ENCODE results near the gene NFKB2.

The NFKB2 gene

GRCh38 chr10:102394801-102395399, 605 bp upstream of the NFKB2 start:
- no peak for DNase-seq (ENCODE audit: low read depth)

GRCh38 chr10:102396317-102396650, 779 bp downstream of the NFKB2 start:
- no peak for DNase-seq (ENCODE audit: low read depth)

DNA sequence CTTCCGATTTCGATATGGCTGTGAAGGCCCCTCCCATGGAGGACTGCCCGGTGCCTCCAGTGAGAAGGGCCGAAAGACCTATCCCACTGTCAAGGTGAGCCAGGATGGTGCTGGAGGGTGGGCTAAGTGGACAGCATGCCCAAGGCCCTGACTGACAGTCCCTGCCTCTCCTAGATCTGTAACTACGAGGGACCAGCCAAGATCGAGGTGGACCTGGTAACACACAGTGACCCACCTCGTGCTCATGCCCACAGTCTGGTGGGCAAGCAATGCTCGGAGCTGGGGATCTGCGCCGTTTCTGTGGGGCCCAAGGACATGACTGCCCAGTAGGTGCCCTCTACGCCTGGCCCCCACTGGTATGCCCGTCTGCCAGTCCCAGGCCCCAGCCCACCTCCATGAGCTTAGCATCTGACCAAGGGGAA, 1.2 kb downstream of the NFKB2 start:
- DNase-seq (ENCODE audit: low read depth) = no peak

DNA sequence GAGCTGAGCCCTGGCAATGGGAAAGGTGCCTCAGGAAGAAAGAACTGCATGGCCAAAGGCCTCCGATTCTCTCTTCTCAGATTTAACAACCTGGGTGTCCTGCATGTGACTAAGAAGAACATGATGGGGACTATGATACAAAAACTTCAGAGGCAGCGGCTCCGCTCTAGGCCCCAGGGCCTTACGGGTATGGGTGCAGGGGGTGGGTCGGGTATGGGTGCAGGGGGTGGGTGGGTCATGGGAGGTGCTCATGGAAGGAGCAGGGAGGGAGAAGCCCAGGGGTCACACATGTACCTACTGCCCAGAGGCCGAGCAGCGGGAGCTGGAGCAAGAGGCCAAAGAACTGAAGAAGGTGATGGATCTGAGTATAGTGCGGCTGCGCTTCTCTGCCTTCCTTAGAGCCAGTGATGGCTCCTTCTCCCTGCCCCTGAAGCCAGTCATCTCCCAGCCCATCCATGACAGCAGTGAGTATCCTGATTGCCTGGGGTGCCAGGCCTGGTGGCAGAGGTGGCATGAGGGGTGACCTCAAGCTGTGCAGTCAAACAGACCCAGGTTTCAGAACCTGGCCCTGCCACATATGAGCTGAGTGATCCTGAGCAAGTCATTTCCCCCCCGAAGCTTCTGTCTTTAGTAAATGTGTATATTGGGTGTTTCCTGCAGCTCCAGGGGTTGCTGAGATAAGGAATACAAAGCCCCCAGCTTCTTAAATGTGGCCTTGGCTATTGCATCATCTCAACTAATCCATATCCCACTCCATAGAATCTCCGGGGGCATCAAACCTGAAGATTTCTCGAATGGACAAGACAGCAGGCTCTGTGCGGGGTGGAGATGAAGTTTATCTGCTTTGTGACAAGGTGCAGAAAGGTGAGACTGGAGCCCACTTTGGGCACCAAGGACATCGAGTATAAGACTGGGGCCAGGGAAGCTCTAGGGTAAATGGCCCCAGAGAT, 2.0 kb downstream of the NFKB2 start:
- no peak for DNase-seq (ENCODE audit: low read depth)

DNA sequence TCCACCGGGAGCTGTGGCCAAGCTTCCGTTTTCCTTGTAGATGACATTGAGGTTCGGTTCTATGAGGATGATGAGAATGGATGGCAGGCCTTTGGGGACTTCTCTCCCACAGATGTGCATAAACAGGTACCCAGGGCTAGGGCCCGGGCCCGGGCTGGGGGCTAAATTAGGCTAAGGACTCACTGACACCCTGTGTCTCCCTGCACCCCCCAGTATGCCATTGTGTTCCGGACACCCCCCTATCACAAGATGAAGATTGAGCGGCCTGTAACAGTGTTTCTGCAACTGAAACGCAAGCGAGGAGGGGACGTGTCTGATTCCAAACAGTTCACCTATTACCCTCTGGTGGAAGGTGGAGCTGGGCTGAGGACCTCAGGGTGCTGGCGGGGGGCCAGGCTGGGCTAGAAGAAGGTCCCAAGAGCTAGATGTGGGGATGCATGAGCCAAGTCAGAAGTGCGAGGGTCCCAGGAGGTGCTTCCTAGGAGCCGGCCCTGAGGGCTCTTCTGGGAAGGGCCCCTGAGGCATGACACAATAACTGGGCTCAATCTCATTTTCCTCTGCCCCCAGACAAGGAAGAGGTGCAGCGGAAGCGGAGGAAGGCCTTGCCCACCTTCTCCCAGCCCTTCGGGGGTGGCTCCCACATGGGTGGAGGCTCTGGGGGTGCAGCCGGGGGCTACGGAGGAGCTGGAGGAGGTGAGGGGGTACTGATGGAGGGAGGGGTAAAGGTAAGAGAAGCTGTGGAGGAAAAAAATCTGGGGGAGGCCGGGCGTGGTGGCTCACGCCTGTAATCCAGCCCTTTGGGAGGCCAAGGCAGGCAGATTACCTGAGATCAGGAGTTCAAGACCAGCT, 2.9 kb downstream of the NFKB2 start:
- DNase-seq (ENCODE audit: low read depth) = no peak

DNA sequence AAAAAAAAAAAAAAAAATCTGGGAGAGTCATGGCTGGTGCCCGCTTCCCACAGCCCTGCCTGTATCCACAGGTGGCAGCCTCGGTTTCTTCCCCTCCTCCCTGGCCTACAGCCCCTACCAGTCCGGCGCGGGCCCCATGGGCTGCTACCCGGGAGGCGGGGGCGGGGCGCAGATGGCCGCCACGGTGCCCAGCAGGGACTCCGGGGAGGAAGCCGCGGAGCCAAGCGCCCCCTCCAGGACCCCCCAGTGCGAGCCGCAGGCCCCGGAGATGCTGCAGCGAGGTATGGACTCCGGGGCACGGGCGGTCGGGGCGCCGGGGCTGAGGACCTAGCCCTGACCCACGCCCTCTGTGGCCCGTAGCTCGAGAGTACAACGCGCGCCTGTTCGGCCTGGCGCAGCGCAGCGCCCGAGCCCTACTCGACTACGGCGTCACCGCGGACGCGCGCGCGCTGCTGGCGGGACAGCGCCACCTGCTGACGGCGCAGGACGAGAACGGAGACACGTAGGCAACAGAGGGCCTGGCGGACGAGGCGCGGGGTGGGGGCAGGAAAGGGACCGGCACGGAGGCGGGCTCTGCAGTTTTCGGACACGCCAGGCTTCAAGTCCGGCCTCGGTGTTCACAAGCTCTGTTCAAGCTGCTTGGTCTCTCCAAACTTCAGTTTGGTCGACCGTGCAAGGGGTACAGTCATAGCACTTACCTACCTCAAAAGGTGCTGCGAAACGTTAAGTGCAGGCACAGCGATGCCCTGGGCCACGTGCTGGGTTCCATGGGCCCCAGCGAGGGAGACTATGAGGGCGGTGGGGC, 3.9 kb downstream of the NFKB2 start:
- no peak for DNase-seq (ENCODE audit: low read depth)

DNA sequence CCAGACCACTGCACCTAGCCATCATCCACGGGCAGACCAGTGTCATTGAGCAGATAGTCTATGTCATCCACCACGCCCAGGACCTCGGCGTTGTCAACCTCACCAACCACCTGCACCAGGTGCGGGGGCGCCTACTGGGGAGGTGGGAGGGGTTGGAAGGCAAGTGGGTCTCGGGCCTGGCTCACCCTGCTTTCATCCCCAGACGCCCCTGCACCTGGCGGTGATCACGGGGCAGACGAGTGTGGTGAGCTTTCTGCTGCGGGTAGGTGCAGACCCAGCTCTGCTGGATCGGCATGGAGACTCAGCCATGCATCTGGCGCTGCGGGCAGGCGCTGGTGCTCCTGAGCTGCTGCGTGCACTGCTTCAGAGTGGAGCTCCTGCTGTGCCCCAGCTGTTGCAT, 4.6 kb downstream of the NFKB2 start:
- DNase-seq (ENCODE audit: low read depth) = no peak

DNA sequence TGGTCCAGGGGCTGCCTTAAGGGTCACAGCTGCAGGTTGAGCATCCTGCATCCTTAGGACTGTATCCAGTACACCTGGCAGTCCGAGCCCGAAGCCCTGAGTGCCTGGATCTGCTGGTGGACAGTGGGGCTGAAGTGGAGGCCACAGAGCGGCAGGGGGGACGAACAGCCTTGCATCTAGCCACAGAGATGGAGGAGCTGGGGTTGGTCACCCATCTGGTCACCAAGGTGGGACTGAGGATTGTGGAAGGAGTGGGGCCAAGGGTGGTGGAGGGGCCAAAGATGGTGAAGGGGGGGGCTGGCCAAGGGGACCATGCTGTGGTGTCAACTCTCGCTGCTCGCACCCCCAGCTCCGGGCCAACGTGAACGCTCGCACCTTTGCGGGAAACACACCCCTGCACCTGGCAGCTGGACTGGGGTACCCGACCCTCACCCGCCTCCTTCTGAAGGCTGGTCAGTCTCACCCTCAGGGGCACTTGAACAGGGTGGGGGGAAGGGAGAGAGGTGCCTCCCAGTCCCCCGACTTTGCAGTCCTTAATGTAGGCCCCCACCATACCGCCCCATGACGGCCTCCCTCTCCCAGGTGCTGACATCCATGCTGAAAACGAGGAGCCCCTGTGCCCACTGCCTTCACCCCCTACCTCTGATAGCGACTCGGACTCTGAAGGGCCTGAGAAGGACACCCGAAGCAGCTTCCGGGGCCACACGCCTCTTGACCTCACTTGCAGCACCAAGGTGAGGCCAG, 5.3 kb downstream of the NFKB2 start:
- DNase-seq (ENCODE audit: low read depth) = no peak

- DNase-seq (ENCODE audit: low read depth) = no peak
These were observed 5.8 kb downstream of the NFKB2 start for GRCh38 chr10:102401342-102401654.

- no peak for DNase-seq (ENCODE audit: low read depth)
These were observed 6.4 kb downstream of the NFKB2 start for GRCh38 chr10:102401735-102402511.

DNA sequence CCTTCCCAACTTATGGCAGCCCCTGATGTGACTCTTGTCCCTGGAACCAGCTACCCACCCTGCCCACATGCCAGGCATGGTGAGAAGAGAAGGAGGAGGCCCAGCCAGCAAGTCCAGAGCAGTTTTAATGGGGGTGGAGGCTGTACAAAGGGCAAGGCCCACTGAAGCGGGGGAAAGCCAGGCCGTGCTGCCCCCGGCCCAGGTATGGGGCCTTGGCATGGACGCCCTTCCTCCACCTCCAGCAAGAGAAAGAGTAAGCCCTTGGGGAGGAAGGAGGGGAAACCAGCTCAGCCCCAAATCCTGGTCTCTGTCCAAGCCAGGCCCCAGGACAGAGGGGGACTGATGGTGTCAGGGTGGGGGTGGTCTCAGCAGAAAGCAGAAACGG, 7.0 kb downstream of the NFKB2 start:
- no peak for DNase-seq (ENCODE audit: low read depth)

DNA sequence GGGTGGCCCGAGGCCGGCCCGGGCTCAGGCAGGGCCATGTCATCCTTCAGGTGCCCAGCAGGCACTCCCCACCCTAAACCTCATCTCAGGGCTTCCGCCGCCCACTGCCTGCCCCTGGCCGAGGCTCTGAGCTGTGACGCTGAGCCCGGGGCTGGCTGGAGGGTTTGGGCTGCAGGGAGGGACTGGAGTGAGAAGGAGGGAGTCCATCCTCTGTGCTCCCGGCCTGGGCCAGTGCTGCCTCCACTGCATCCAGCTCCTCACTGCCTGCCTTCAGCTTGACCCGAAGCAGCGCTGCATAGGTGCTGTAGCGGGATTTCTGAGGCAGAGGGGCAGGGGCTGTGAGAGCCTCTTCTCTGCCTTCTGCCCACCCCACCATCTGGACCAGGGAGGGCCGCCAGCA, 7.6 kb downstream of the NFKB2 start:
- no peak for DNase-seq (ENCODE audit: low read depth)

GRCh38 chr10:102404361-102405107, 9.0 kb downstream of the NFKB2 start:
- DNase-seq (ENCODE audit: low read depth) = no peak

DNA sequence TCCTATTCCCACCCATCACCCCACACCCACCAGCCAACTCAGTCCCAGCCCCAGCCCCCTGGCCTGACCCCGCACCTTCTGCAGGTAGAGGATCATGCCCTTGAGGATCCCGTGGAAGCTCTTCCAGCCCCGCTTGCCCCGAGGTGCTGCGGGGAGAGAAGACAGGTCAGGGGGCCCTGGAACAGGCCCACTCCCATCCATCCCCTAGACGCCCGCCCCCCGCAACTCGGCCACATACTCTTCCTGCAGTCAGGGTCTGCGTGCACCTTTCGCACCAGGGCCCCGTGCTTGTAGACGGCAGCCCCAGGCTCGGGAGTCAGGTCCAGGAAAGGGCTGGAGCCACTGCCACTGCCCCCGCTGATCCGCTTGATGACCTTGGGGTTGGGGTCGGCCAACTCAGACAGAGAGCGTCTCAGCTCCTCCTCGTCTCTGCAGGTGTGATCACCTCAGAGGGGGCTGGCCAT, 9.6 kb downstream of the NFKB2 start:
- DNase-seq (ENCODE audit: low read depth) = no peak

DNA sequence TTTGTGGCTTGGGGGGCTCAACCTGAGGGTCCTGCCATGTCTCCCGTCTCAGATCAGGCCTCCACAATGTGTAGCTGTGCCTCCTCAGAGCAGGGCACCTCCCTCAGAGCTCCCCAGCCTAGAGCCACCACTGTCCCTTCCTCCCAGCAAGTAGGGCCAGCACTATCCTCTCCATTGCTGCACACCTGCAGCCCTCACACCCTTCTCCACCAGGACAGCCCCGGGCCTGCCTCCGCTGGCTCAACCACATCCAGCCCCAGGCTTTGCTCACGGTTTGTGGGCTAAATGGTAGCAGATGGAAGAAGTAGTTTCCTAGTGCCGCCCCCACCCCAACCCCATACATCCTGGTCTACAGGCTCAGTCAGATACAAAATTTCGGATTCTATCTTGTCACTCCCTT, 10.1 kb downstream of the NFKB2 start:
- DNase-seq (ENCODE audit: low read depth) = no peak

DNA sequence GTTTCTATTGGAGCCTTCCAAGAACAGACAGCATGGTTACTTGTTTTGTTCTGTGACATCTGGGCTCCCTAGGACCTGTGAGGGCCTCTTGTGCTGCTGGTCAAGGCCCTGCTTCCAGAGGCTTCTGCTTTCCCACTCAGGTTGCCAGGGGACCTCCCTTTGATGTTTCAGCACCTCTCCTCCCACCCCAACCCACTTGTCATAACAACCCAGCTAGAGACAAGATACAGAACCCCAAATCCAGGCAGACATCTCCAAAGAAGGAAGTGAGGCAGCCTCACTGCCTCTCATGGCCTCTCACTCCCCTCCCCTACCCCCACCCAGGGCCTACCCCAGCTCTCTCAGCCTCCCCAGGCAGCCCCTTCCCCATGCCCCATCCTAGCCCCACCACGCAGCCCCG, 11.3 kb downstream of the NFKB2 start:
- DNase-seq (ENCODE audit: low read depth) = no peak

- DNase-seq (ENCODE audit: low read depth) = no peak
These were observed 12.1 kb downstream of the NFKB2 start for GRCh38 chr10:102407425-102408130.

GRCh38 chr10:102408131-102408727, 12.7 kb downstream of the NFKB2 start:
- DNase-seq (ENCODE audit: low read depth) = no peak

Measured in HS-27A (cell line).